Head of caudate nucleus (tissue), 42 donors: ENCODE data around the gene ZIC1.

Experiments used
- DNase-seq, 42 donors: peaks; one replicate each; pipeline versions ENCODE4 v3.0.0 to v3.0.0-alpha.2; 2020 to 2021; ENCODE audit warnings: mixed read lengths in 7 of 42
- intact Hi-C: fragments of 100-400 bp; cut with DNase I; formaldehyde crosslinking; loops from one replicate; pipeline ENCODE4 v1.15.0; 2022

ZIC1 gene

GRCh38 chr3:147377412-147378367 lies 31.5 kb upstream of the ZIC1 start:
- intact Hi-C loops = no loop called here
- DNase-seq = peak in 7 of 42 donors; percentile 20 to 64 (median 43)

- intact Hi-C loops = no loop called here
- no peak for DNase-seq
Measured at GRCh38 chr3:147379651-147380050, 29.5 kb upstream of the ZIC1 start.

- no peak for DNase-seq
- intact Hi-C loops = no loop called here
Measured at GRCh38 chr3:147380387-147380951, 28.7 kb upstream of the ZIC1 start.

GRCh38 chr3:147380977-147381376 lies 28.2 kb upstream of the ZIC1 start:
- intact Hi-C loops = no loop called here
- no peak for DNase-seq

- no peak for DNase-seq
- intact Hi-C loops = no loop called here
Measured at GRCh38 chr3:147381596-147381995, 27.6 kb upstream of the ZIC1 start.

- intact Hi-C loops = no loop called here
- DNase-seq = peak in 1 of 42 donors; percentile 21
Measured at GRCh38 chr3:147383617-147384016, 25.5 kb upstream of the ZIC1 start.

GRCh38 chr3:147384210-147385058 lies 24.7 kb upstream of the ZIC1 start:
- peak in 1 of 42 donors; percentile 65 for DNase-seq
- intact Hi-C loops = no loop called here

GRCh38 chr3:147385059-147386012 lies 23.8 kb upstream of the ZIC1 start:
- intact Hi-C loops = no loop called here
- no peak for DNase-seq

GRCh38 chr3:147387291-147387884 lies 21.8 kb upstream of the ZIC1 start:
- DNase-seq = no peak
- intact Hi-C loops = no loop called here

GRCh38 chr3:147387885-147388699 lies 21.1 kb upstream of the ZIC1 start:
- intact Hi-C loops = no loop called here
- DNase-seq = no peak

- DNase-seq = no peak
- intact Hi-C loops = no loop called here
Measured at GRCh38 chr3:147388700-147389580, 20.2 kb upstream of the ZIC1 start.

- intact Hi-C loops = no loop called here
- DNase-seq = no peak
Measured at GRCh38 chr3:147389717-147390116, 19.4 kb upstream of the ZIC1 start.

- DNase-seq = no peak
- intact Hi-C loops = no loop called here
Measured at GRCh38 chr3:147390589-147391569, 18.3 kb upstream of the ZIC1 start.

- DNase-seq = peak; percentile 64 to 93 (median 86)
Measured at GRCh38 chr3:147391781-147392624, 17.2 kb upstream of the ZIC1 start.

More at GRCh38 chr3:147391781-147392624, 17.2 kb upstream of the ZIC1 start:
- intact Hi-C loops = no loop called here
